Stimulated activated naive B cell treated with anti-CD40 and anti-IgM and Interleukin-4, amounts not matched to agents 10 μg/mL and 1 μg/mL and 100 μg/mL, for 72 hours (primary cell): Measurements from ENCODE around the gene DUSP21.
"Not testable (repeated sequence)": the region's sequence is repeated elsewhere in the genome, so short reads cannot be mapped to it uniquely, and the experiment has no call there.

Experiments used
- ATAC-seq, 2 donors: fragments of 150-1000 bp; cut with Tn5 transposase; replicated peaks; 2 replicates each; pipeline ENCODE4 v1.10.0; 2021; ENCODE audit warnings: moderate library complexity in 1 of 2
- DNase-seq: peaks from one replicate; pipeline ENCODE4 v3.0.0; 2021
- H3K27ac Mint-ChIP-seq: one replicate; pipeline ENCODE4 v1.8.0; 2022; ENCODE audit warnings: mild to moderate bottlenecking, mixed read lengths
- H3K27me3 Mint-ChIP-seq, 2 donors: one replicate each; pipeline ENCODE4 v1.8.0; 2022; ENCODE audit warnings: mixed read lengths in 2 of 2
- H3K36me3 Mint-ChIP-seq, 2 donors: one replicate each; pipeline ENCODE4 v1.8.0; 2022; ENCODE audit warnings: mixed read lengths in 2 of 2, mild to moderate bottlenecking in 1 of 2
- H3K4me1 Mint-ChIP-seq, 2 donors: one replicate each; pipeline ENCODE4 v1.8.0; 2022; ENCODE audit warnings: mixed read lengths in 2 of 2, mild to moderate bottlenecking in 1 of 2
- H3K4me3 Mint-ChIP-seq, 2 donors: one replicate each; pipeline ENCODE4 v1.8.0; 2022; ENCODE audit warnings: mild to moderate bottlenecking in 2 of 2, mixed read lengths in 2 of 2, moderate library complexity in 1 of 2
- H3K9me3 Mint-ChIP-seq, 2 donors: one replicate each; pipeline ENCODE4 v1.8.0; 2022; ENCODE audit warnings: mixed read lengths in 2 of 2, mild to moderate bottlenecking in 1 of 2

DUSP21 gene

GRCh38 chrX:44843753-44844152, at the start of gene DUSP21:
Gene DUSP21, plus strand, starts transcription at chrX:44844021. Its CDS starts 112 bp downstream, at chrX:44844133.
- no peak for DNase-seq
- no peaks in the 10 kb centered on the region for H3K4me1 Mint-ChIP-seq
- H3K9me3 Mint-ChIP-seq, result no peaks in the 10 kb centered on the region
- no peaks in the 10 kb centered on the region for H3K27me3 Mint-ChIP-seq
- no peak within 1 kb of the TSS for H3K4me3 Mint-ChIP-seq
- H3K27ac Mint-ChIP-seq, result no peak within 1 kb of the TSS
- no peaks in the 10 kb centered on the region for H3K36me3 Mint-ChIP-seq
- no peak for ATAC-seq

- H3K36me3 Mint-ChIP-seq, result no peaks in the 10 kb centered on the region
- no peak overlapping the region for H3K27ac Mint-ChIP-seq
- DNase-seq (no peak), ATAC-seq (peak in 1 of 2 donors; percentile 62)
- no peak overlapping the region for H3K4me3 Mint-ChIP-seq
- no peaks in the 10 kb centered on the region for H3K9me3 Mint-ChIP-seq
- H3K27me3 Mint-ChIP-seq, result peaks cover 0 to 4% of the 10 kb centered on the region in 2 donors
- H3K4me1 Mint-ChIP-seq, result no peaks in the 10 kb centered on the region
Observed at GRCh38 chrX:44795945-44796450, 47.8 kb upstream of the DUSP21 start.

- DNase-seq, result no peak
- H3K4me1 Mint-ChIP-seq, result no peaks in the 10 kb centered on the region
- H3K27me3 Mint-ChIP-seq, result no peaks in the 10 kb centered on the region
- no peak overlapping the region for H3K4me3 Mint-ChIP-seq
- H3K27ac Mint-ChIP-seq, result no peak overlapping the region
- H3K9me3 Mint-ChIP-seq, result no peaks in the 10 kb centered on the region
- H3K36me3 Mint-ChIP-seq, result no peaks in the 10 kb centered on the region
- no peak for ATAC-seq
Observed at GRCh38 chrX:44802613-44803012, 41.2 kb upstream of the DUSP21 start.

- ATAC-seq (no peak), DNase-seq (no peak)
- H3K36me3 Mint-ChIP-seq, result no peaks in the 10 kb centered on the region
- peaks cover 0 to 14% of the 10 kb centered on the region in 2 donors for H3K27me3 Mint-ChIP-seq
- H3K4me1 Mint-ChIP-seq, result no peaks in the 10 kb centered on the region
- no peak overlapping the region for H3K4me3 Mint-ChIP-seq
- H3K27ac Mint-ChIP-seq, result no peak overlapping the region
- no peaks in the 10 kb centered on the region for H3K9me3 Mint-ChIP-seq
Observed at GRCh38 chrX:44815681-44816080, 28.1 kb upstream of the DUSP21 start.

GRCh38 chrX:44816367-44816766, 27.5 kb upstream of the DUSP21 start:
- H3K4me3 Mint-ChIP-seq, result no peak overlapping the region
- H3K27ac Mint-ChIP-seq, result no peak overlapping the region
- no peaks in the 10 kb centered on the region for H3K4me1 Mint-ChIP-seq
- peaks cover 0 to 14% of the 10 kb centered on the region in 2 donors for H3K27me3 Mint-ChIP-seq
- DNase-seq (no peak), ATAC-seq (no peak)
- no peaks in the 10 kb centered on the region for H3K36me3 Mint-ChIP-seq
- no peaks in the 10 kb centered on the region for H3K9me3 Mint-ChIP-seq

GRCh38 chrX:44817029-44817428, 26.8 kb upstream of the DUSP21 start:
- no peaks in the 10 kb centered on the region for H3K4me1 Mint-ChIP-seq
- peaks cover 0 to 16% of the 10 kb centered on the region in 2 donors for H3K27me3 Mint-ChIP-seq
- peaks cover 0 to 2% of the 10 kb centered on the region in 2 donors for H3K36me3 Mint-ChIP-seq
- no peak overlapping the region for H3K27ac Mint-ChIP-seq
- H3K4me3 Mint-ChIP-seq, result no peak overlapping the region
- no peak for ATAC-seq
- H3K9me3 Mint-ChIP-seq, result peaks cover 2 to 3% of the 10 kb centered on the region in 2 donors
- DNase-seq, result no peak

GRCh38 chrX:44822601-44823000, 21.2 kb upstream of the DUSP21 start:
- Mint-ChIP-seq H3K4me1 (no peaks in the 10 kb centered on the region), H3K27me3 (peaks cover 0 to 5% of the 10 kb centered on the region in 2 donors), H3K9me3 (peaks cover 3 to 8% of the 10 kb centered on the region in 2 donors), H3K36me3 (peaks cover 0 to 4% of the 10 kb centered on the region in 2 donors), H3K4me3 (no peak overlapping the region), H3K27ac (no peak overlapping the region)
- DNase-seq, result no peak
- ATAC-seq, result no peak

- ATAC-seq, H3K27me3 Mint-ChIP-seq, H3K27ac Mint-ChIP-seq, H3K4me3 Mint-ChIP-seq, H3K4me1 Mint-ChIP-seq, DNase-seq, H3K36me3 Mint-ChIP-seq, H3K9me3 Mint-ChIP-seq: not testable (repeated sequence)
Observed at GRCh38 chrX:44823193-44823592, 20.6 kb upstream of the DUSP21 start.

- DNase-seq (no peak), ATAC-seq (no peak)
- H3K4me3 Mint-ChIP-seq, result no peak overlapping the region
- no peak overlapping the region for H3K27ac Mint-ChIP-seq
- H3K36me3 Mint-ChIP-seq, result no peaks in the 10 kb centered on the region
- H3K27me3 Mint-ChIP-seq, result no peaks in the 10 kb centered on the region
- no peaks in the 10 kb centered on the region for H3K9me3 Mint-ChIP-seq
- no peaks in the 10 kb centered on the region for H3K4me1 Mint-ChIP-seq
Observed at GRCh38 chrX:44828008-44828605, 15.7 kb upstream of the DUSP21 start.

GRCh38 chrX:44829832-44830231, 14.0 kb upstream of the DUSP21 start:
- ATAC-seq (no peak), DNase-seq (no peak)
- no peaks in the 10 kb centered on the region for H3K4me1 Mint-ChIP-seq
- H3K9me3 Mint-ChIP-seq, result no peaks in the 10 kb centered on the region
- no peaks in the 10 kb centered on the region for H3K36me3 Mint-ChIP-seq
- no peak overlapping the region for H3K27ac Mint-ChIP-seq
- H3K27me3 Mint-ChIP-seq, result no peaks in the 10 kb centered on the region
- H3K4me3 Mint-ChIP-seq, result no peak overlapping the region

GRCh38 chrX:44842550-44843317, 1.1 kb upstream of the DUSP21 start:
- Mint-ChIP-seq H3K27me3 (no peaks in the 10 kb centered on the region), H3K36me3 (no peaks in the 10 kb centered on the region), H3K4me3 (no peak overlapping the region), H3K27ac (no peak overlapping the region), H3K9me3 (peaks cover 0 to 1% of the 10 kb centered on the region in 2 donors), H3K4me1 (no peaks in the 10 kb centered on the region)
- no peak for ATAC-seq
- DNase-seq, result no peak

GRCh38 chrX:44843318-44843702, 511 bp upstream of the DUSP21 start:
- ATAC-seq (no peak), DNase-seq (no peak)
- no peak overlapping the region for H3K27ac Mint-ChIP-seq
- peaks cover 0 to 1% of the 10 kb centered on the region in 2 donors for H3K9me3 Mint-ChIP-seq
- H3K27me3 Mint-ChIP-seq, result no peaks in the 10 kb centered on the region
- no peak overlapping the region for H3K4me3 Mint-ChIP-seq
- no peaks in the 10 kb centered on the region for H3K4me1 Mint-ChIP-seq
- H3K36me3 Mint-ChIP-seq, result no peaks in the 10 kb centered on the region

- Mint-ChIP-seq H3K4me3 (no peak overlapping the region), H3K27ac (no peak overlapping the region), H3K27me3 (no peaks in the 10 kb centered on the region), H3K9me3 (no peaks in the 10 kb centered on the region), H3K36me3 (no peaks in the 10 kb centered on the region), H3K4me1 (no peaks in the 10 kb centered on the region)
- ATAC-seq (no peak), DNase-seq (no peak)
Observed at GRCh38 chrX:44844204-44844603, 383 bp downstream of the DUSP21 start.

- not testable (repeated sequence) for H3K36me3 Mint-ChIP-seq, DNase-seq, H3K4me1 Mint-ChIP-seq, H3K4me3 Mint-ChIP-seq, H3K27me3 Mint-ChIP-seq, H3K9me3 Mint-ChIP-seq, H3K27ac Mint-ChIP-seq, ATAC-seq
Observed at GRCh38 chrX:44850891-44851290, 7.1 kb downstream of the DUSP21 start.

- Mint-ChIP-seq H3K36me3 (peaks cover 0 to 6% of the 10 kb centered on the region in 2 donors), H3K27ac (peak overlapping the region; percentile 63), H3K4me1 (peaks cover 0 to 12% of the 10 kb centered on the region in 2 donors), H3K4me3 (peak overlapping the region; percentile 60 to 63), H3K27me3 (no peaks in the 10 kb centered on the region), H3K9me3 (no peaks in the 10 kb centered on the region)
- DNase-seq (no peak), ATAC-seq (no peak)
Observed at GRCh38 chrX:44871114-44871645, 27.4 kb downstream of the DUSP21 start.
